PC-3 (cell line): ENCODE results near the gene AGO4. TPM values are rescaled to one million over a fixed set of nuclear protein-coding genes. Genes with fewer than 3 reads are reported as not detected.

Experiments used
- ATAC-seq: fragments of 200-7000 bp; cut with Tn5 transposase; 2 replicates; pipeline ENCODE4 v1.9.1; 2020; ENCODE audit warnings: mild to moderate bottlenecking, moderate library complexity
- BruUV-seq: library from RNA; stranded (reverse); fragments of 400-500 nt; replicated peaks from 2 replicates; lab custom pipeline; 2021; lab: Mats Ljungman, UMichigan
- CTCF ChIA-PET: fragments of 300-600 bp; sonication (Branson Sonifier 250); formaldehyde crosslinking; loops from one replicate; lab custom pipeline; 2022; ENCODE audit warnings: antibody characterized with exemption; lab: Charles Lee
- POLR2A ChIA-PET: fragments of 300-600 bp; sonication (Branson Sonifier 250); formaldehyde crosslinking; loops from one replicate; lab custom pipeline; 2022; ENCODE audit warnings: antibody characterized with exemption; ENCODE audit not compliant: unreplicated experiment; lab: Charles Lee
- DNase-seq: peaks from one replicate; pipeline ENCODE4 v3.0.0-alpha.2; 2015
- H2AFZ ChIP-seq: fragments of 300-600 bp; sonication (generic); 2 replicates; pipeline ENCODE4 v1.6.0; 2016; ENCODE audit warnings: antibody characterized with exemption, low read length
- H3F3A ChIP-seq: fragments of 300-600 bp; sonication (generic); one replicate; pipeline ENCODE4 v1.6.0; 2017; ENCODE audit warnings: antibody characterized with exemption, low read length, control low read depth, mild to moderate bottlenecking; ENCODE audit not compliant: unreplicated experiment
- H3K27ac ChIP-seq: fragments of 300-600 bp; sonication (generic); 2 replicates; pipeline ENCODE4 v1.5.1; 2016; ENCODE audit warnings: mild to moderate bottlenecking, low read length
- H3K27me3 ChIP-seq: fragments of 300-600 bp; sonication (generic); 2 replicates; pipeline ENCODE4 v1.6.1; 2016; ENCODE audit warnings: low read length, mixed read lengths
- H3K36me3 ChIP-seq: fragments of 300-600 bp; sonication (generic); 2 replicates; pipeline ENCODE4 v1.6.1; 2016; ENCODE audit warnings: low read depth, mixed run types, low read length, mixed read lengths
- H3K4me1 ChIP-seq: fragments of 300-600 bp; sonication (generic); 2 replicates; pipeline ENCODE4 v1.5.1; 2016; ENCODE audit warnings: low read length; ENCODE audit not compliant: insufficient read depth
- H3K4me2 ChIP-seq: fragments of 300-600 bp; sonication (generic); 2 replicates; pipeline ENCODE4 v1.6.0; 2016; ENCODE audit warnings: low read length
- H3K4me3 ChIP-seq: fragments of 300-600 bp; sonication (generic); 2 replicates; pipeline ENCODE4 v1.5.1; 2016; ENCODE audit warnings: mild to moderate bottlenecking, low read length, mixed read lengths
- H3K79me2 ChIP-seq: fragments of 300-600 bp; sonication (generic); 2 replicates; pipeline ENCODE4 v1.6.1; 2017; ENCODE audit warnings: low read length, mixed read lengths
- H3K9ac ChIP-seq: fragments of 300-600 bp; sonication (generic); 2 replicates; pipeline ENCODE4 v1.6.0; 2016; ENCODE audit warnings: mild to moderate bottlenecking, low read length
- H3K9me2 ChIP-seq: fragments of 300-600 bp; sonication (generic); replicated peaks from 2 replicates; pipeline ENCODE4 v1.6.1; 2016; ENCODE audit warnings: mixed run types, low read length, mixed read lengths
- H3K9me3 ChIP-seq: fragments of 300-600 bp; sonication (generic); 2 replicates; pipeline ENCODE4 v1.6.1; 2016; ENCODE audit warnings: low read length, mixed read lengths
- H4K20me1 ChIP-seq: fragments of 300-600 bp; sonication (generic); 2 replicates; pipeline ENCODE4 v1.6.1; 2016; ENCODE audit warnings: low read length, mixed read lengths
- CTCF ChIP-seq: fragments of 300-600 bp; sonication (generic); conservative IDR thresholded peaks from 2 replicates; pipeline ENCODE4 v1.5.1; 2017; ENCODE audit warnings: antibody characterized with exemption, low read depth, mild to moderate bottlenecking, low read length
- EZH2 ChIP-seq: fragments of 300-600 bp; sonication (generic); IDR thresholded peaks from one replicate; pipeline ENCODE4 v1.6.1; 2017; ENCODE audit warnings: antibody characterized with exemption, mild to moderate bottlenecking, low read length; ENCODE audit not compliant: unreplicated experiment
- EZH2phosphoT487 ChIP-seq: fragments of 300-600 bp; sonication (generic); IDR thresholded peaks from 2 replicates; pipeline ENCODE4 v1.6.1; 2018; ENCODE audit warnings: mild to moderate bottlenecking, antibody characterized with exemption, low read length, borderline replicate concordance
- intact Hi-C: fragments of 100-400 bp; cut with micrococcal nuclease; formaldehyde crosslinking; loops from 2 replicates; pipeline ENCODE4 v1.9.0; 2023
- total RNA-seq: library from RNA; depleted of rRNA; stranded (reverse); fragments of >200 nt; gene quantifications from 2 replicates; pipeline ENCODE4 v1.2.3, GENCODE V29; 2014

AGO4 gene
- total RNA-seq, 1 experiment from 2014 or later, result 5.9 TPM

- intact Hi-C loops, result no loop called here
- H3K9me2 ChIP-seq, result no peaks in the 10 kb centered on the region
Measured at GRCh38 chr1:35838693-35839245, 31.0 kb downstream of the AGO4 start.

GRCh38 chr1:35844826-35845225 is 37.0 kb downstream of the AGO4 start:
- POLR2A ChIA-PET, result no interaction called here
- no peak overlapping the region for H3K4me3 ChIP-seq
- no peak for DNase-seq

More at GRCh38 chr1:35838693-35839245, 31.0 kb downstream of the AGO4 start:
- Histone ChIP-seq H3K36me3 (peaks cover 2% of the 10 kb centered on the region; the same call in 1 of the 2 replicates), H4K20me1 (no peaks in the 10 kb centered on the region), H3K27ac (no peak overlapping the region), H3K4me2 (no peak overlapping the region), H3K9ac (no peak overlapping the region), H3K4me1 (no peaks in the 10 kb centered on the region), H3K79me2 (no peaks in the 10 kb centered on the region), H3K4me3 (no peak overlapping the region), H3K27me3 (no peaks in the 10 kb centered on the region), H3F3A (no peaks in the 10 kb centered on the region), H3K9me3 (no peaks in the 10 kb centered on the region), H2AFZ (no peak overlapping the region)
- ChIA-PET CTCF (no interaction called here), POLR2A (no interaction called here)
- BruUV-seq, result no TSS peak
- ATAC-seq (no peak), DNase-seq (no peak)
- no peak for TF ChIP-seq EZH2phosphoT487
- TF ChIP-seq EZH2, result no peak
- no peak for TF ChIP-seq CTCF

More at GRCh38 chr1:35844826-35845225, 37.0 kb downstream of the AGO4 start:
- CTCF ChIA-PET, result no interaction called here
- no peaks in the 10 kb centered on the region for H3K27me3 ChIP-seq
- no peaks in the 10 kb centered on the region for H4K20me1 ChIP-seq
- no peak overlapping the region for H2AFZ ChIP-seq
- H3K4me1 ChIP-seq, result no peaks in the 10 kb centered on the region
- TF ChIP-seq EZH2 (no peak), CTCF (no peak), EZH2phosphoT487 (no peak)
- H3K9me3 ChIP-seq, result no peaks in the 10 kb centered on the region
- H3K9me2 ChIP-seq, result no peaks in the 10 kb centered on the region
- H3F3A ChIP-seq, result no peaks in the 10 kb centered on the region
- H3K27ac ChIP-seq, result no peak overlapping the region
- ATAC-seq, result no peak
- no peak overlapping the region for H3K4me2 ChIP-seq
- no TSS peak for BruUV-seq
- intact Hi-C loops, result no loop called here
- H3K79me2 ChIP-seq, result no peaks in the 10 kb centered on the region
- H3K36me3 ChIP-seq, result no peaks in the 10 kb centered on the region; the same call in 1 of the 2 replicates
- H3K9ac ChIP-seq, result no peak overlapping the region
